A673 (cell line): ENCODE data around the gene EEF1A2.

Experiments
- EZH2 ChIP-seq: fragments of 200-600 bp; sonication (generic); IDR thresholded peaks from 2 replicates; pipeline ENCODE4 v1.6.1; 2017; ENCODE audit warnings: borderline replicate concordance, low read depth, mild to moderate bottlenecking, mixed read lengths, antibody characterized with exemption, low read length; ENCODE audit not compliant: poor library complexity, severe bottlenecking
- TF ChIP-seq, protein P1 (sequence below): fragments of 300-800, 200-600 bp; sonication (generic); conservative IDR thresholded peaks from 2 replicates; pipeline ENCODE4 v1.5.1; 2017; ENCODE audit warnings: low read depth, mild to moderate bottlenecking, antibody characterized with exemption, low read length, moderate library complexity, mixed read lengths

DNA sequence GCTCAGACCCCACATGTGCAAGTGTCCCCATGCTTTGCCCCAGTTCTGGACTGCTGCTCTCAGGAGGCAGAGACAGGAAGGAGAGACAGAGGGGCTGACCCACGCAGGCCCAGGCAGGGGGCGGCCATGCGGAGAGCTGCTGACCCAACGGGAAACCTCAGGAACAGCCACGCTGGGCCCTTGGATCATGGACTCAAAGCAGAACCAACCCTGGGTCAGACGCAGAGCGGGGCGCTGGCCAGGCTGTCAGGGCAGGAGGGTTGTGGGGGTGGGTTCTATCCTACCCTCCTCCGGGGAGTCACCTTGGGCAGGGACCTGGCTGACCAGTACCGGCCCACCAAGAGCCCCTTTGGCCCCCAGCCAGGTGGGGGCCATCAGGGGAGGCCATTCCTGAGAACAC is 28.5 kb downstream of the EEF1A2 start:
- TF ChIP-seq, protein P1, sequence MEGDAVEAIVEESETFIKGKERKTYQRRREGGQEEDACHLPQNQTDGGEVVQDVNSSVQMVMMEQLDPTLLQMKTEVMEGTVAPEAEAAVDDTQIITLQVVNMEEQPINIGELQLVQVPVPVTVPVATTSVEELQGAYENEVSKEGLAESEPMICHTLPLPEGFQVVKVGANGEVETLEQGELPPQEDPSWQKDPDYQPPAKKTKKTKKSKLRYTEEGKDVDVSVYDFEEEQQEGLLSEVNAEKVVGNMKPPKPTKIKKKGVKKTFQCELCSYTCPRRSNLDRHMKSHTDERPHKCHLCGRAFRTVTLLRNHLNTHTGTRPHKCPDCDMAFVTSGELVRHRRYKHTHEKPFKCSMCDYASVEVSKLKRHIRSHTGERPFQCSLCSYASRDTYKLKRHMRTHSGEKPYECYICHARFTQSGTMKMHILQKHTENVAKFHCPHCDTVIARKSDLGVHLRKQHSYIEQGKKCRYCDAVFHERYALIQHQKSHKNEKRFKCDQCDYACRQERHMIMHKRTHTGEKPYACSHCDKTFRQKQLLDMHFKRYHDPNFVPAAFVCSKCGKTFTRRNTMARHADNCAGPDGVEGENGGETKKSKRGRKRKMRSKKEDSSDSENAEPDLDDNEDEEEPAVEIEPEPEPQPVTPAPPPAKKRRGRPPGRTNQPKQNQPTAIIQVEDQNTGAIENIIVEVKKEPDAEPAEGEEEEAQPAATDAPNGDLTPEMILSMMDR = no peak
- TF ChIP-seq EZH2 = no peak
